Activated CD4-positive, alpha-beta memory T cell treated with anti-CD3 and anti-CD28 coated beads for 36 hours (primary cell): ENCODE measurements around the gene PRRT1B. TPM values are rescaled to one million over a fixed set of nuclear protein-coding genes. Genes with fewer than 3 reads are reported as not detected.

Source experiments
- total RNA-seq, 2 experiments: library from RNA; stranded (reverse); gene quantifications; one replicate each; pipeline ENCODE4 v1.2.3, GENCODE V29; 2021

Gene PRRT1B
- total RNA-seq, 2 experiments from 2014 or later: not detected

Other genes starting within 250 kb of the PRRT1B start
- 100 to 1,000 TPM; 127 to 135 TPM for gene PRRC2B, start 151.4 kb upstream of the PRRT1B start, total RNA-seq
- gene POMT1, start 42.6 kb upstream of the PRRT1B start, total RNA-seq: 10 to 100 TPM; 42.8 to 43.2 TPM
- gene UCK1, start 14.3 kb upstream of the PRRT1B start, total RNA-seq: 10 to 100 TPM; 15.7 to 18.6 TPM
- gene RAPGEF1, start 194.6 kb downstream of the PRRT1B start, total RNA-seq: 10 to 100 TPM; 91.9 to 92.3 TPM